Spinal cord (tissue), 10 donors: ENCODE results near the gene CAMK2G. TPM values are rescaled to one million over a fixed set of nuclear protein-coding genes. Genes with fewer than 3 reads are reported as not detected.

Experiments
- DNase-seq, 6 donors: peaks; one replicate each; pipeline versions ENCODE4 v3.0.0 to v3.0.0-alpha.2; 2013 to 2015; ENCODE audit warnings: low spot score in 6 of 6, low read depth in 4 of 6
- H3K27ac ChIP-seq: one replicate; pipeline ENCODE4 v1.5.1; 2013; ENCODE audit warnings: low read depth, low read length, control low read depth
- H3K27me3 ChIP-seq: one replicate; pipeline ENCODE4 v1.6.1; 2013; ENCODE audit warnings: low read length; ENCODE audit not compliant: control insufficient read depth, insufficient read depth
- H3K36me3 ChIP-seq: one replicate; pipeline ENCODE4 v1.6.1; 2013; ENCODE audit warnings: low read length; ENCODE audit not compliant: control insufficient read depth, insufficient read depth
- H3K4me1 ChIP-seq: one replicate; pipeline ENCODE4 v1.6.1; 2013; ENCODE audit warnings: low read length; ENCODE audit not compliant: control insufficient read depth, insufficient read depth
- H3K4me3 ChIP-seq: one replicate; pipeline ENCODE4 v1.5.1; 2013; ENCODE audit warnings: low read depth, low read length, control low read depth
- H3K9me3 ChIP-seq: one replicate; pipeline ENCODE4 v1.6.1; 2013; ENCODE audit warnings: low read length; ENCODE audit not compliant: control insufficient read depth, insufficient read depth
- WGBS: methylation state at CpG from one replicate; pipeline ENCODE4 v1.1.5; 2013; ENCODE audit warnings: missing lambda C conversion rate; ENCODE audit not compliant: insufficient coverage; 5-methylcytosine and 5-hydroxymethylcytosine counted together
- polyA plus RNA-seq, 2 donors: library from polyadenylated mRNA; unstranded; fragments of 120-200 nt; gene quantifications; one replicate each; pipeline ENCODE4 v1.2.1, GENCODE V29; 2013; ENCODE audit not compliant: insufficient read length in 2 of 2
- total RNA-seq, 2 donors: library from RNA; depleted of rRNA in 1 of 2; stranded (reverse); fragments of 120-200 nt in 1 of 2; fragments of >200 nt in 1 of 2; gene quantifications; one replicate each; pipeline versions ENCODE4 v1.2.3 to v1.2.4, GENCODE V29; 2013 to 2014
- donor health status: healthy.

Gene CAMK2G
- total and polyA plus RNA-seq, 4 donors = 49.8 to 147 (median 113) TPM

- peaks cover 80% of the 10 kb centered on the region for H3K36me3 ChIP-seq
- no peak overlapping the region for H3K4me3 ChIP-seq
- no peak for DNase-seq
- no peaks in the 10 kb centered on the region for H3K9me3 ChIP-seq
- H3K4me1 ChIP-seq = peaks cover 26% of the 10 kb centered on the region
- H3K27ac ChIP-seq = no peak overlapping the region
- H3K27me3 ChIP-seq = no peaks in the 10 kb centered on the region
- 97% methylated on average over 5 of the region's 7 CpGs for WGBS
These were observed 27.3 kb downstream of the CAMK2G start for GRCh38 chr10:73847031-73847430.

- Histone ChIP-seq H3K36me3 (peaks cover 82% of the 10 kb centered on the region), H3K4me1 (peaks cover 18% of the 10 kb centered on the region), H3K9me3 (no peaks in the 10 kb centered on the region), H3K4me3 (no peak overlapping the region), H3K27ac (no peak overlapping the region), H3K27me3 (no peaks in the 10 kb centered on the region)
- DNase-seq = no peak
- WGBS = 92% methylated on average over 4 of the region's 5 CpGs
These were observed 31.1 kb downstream of the CAMK2G start for GRCh38 chr10:73843261-73843660.

- H3K36me3 ChIP-seq = peaks cover 81% of the 10 kb centered on the region
- no peaks in the 10 kb centered on the region for H3K9me3 ChIP-seq
- no peak overlapping the region for H3K27ac ChIP-seq
- no peaks in the 10 kb centered on the region for H3K27me3 ChIP-seq
- H3K4me1 ChIP-seq = peaks cover 18% of the 10 kb centered on the region
- WGBS = 87% methylated on average over 10 of the region's 11 CpGs
- H3K4me3 ChIP-seq = no peak overlapping the region
- DNase-seq = no peak
These were observed 32.0 kb downstream of the CAMK2G start for GRCh38 chr10:73842349-73842748.

- Histone ChIP-seq H3K4me1 (peaks cover 18% of the 10 kb centered on the region), H3K36me3 (peaks cover 79% of the 10 kb centered on the region), H3K4me3 (no peak overlapping the region), H3K27me3 (no peaks in the 10 kb centered on the region), H3K9me3 (no peaks in the 10 kb centered on the region), H3K27ac (no peak overlapping the region)
- 84% methylated on average over 6 of the region's 9 CpGs for WGBS
- peak in 1 of 6 donors; percentile 57 for DNase-seq
These were observed 32.6 kb downstream of the CAMK2G start for GRCh38 chr10:73841526-73842285.

- no peaks in the 10 kb centered on the region for H3K27me3 ChIP-seq
- H3K36me3 ChIP-seq = peaks cover 85% of the 10 kb centered on the region
- no peaks in the 10 kb centered on the region for H3K9me3 ChIP-seq
- peak in 1 of 6 donors; percentile 45 for DNase-seq
- no peak overlapping the region for H3K27ac ChIP-seq
- H3K4me1 ChIP-seq = peaks cover 18% of the 10 kb centered on the region
- H3K4me3 ChIP-seq = no peak overlapping the region
- WGBS = 45% methylated on average over 4 of the region's 9 CpGs
These were observed 33.3 kb downstream of the CAMK2G start for GRCh38 chr10:73841061-73841421.

DNA sequence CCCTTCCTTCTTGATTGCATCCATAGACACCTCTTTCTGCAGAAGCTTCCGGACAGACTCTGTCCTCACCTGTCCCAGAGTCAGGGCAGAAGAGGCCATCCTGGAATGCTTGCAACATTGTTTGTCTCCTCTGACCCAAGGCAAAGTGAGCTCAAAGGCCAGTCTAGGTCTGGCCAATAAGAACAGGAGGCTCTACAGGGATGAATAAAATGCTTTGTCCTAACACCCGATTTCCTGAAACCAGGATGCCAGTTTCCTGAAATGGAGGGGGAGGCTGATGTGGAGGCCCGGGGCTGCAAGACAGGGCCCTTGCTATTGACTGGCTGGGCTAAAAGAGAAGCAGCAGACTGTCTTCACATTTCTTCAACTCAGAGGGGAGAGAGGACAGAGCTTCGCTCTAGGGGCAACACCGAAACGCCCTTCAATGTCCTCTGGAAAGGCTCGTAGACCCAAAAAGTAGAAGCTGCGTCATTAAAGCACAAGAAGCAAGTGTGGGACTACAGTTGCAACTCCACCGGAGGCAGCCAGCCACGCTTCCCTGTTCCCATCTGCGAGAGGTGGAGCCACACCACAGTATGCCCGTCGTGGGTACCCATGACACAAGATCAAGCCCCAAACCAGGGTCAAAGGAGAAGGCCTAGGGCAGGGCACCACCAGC is 33.8 kb downstream of the CAMK2G start:
- Histone ChIP-seq H3K4me3 (no peak overlapping the region), H3K4me1 (peaks cover 18% of the 10 kb centered on the region), H3K9me3 (no peaks in the 10 kb centered on the region), H3K36me3 (peaks cover 87% of the 10 kb centered on the region), H3K27me3 (no peaks in the 10 kb centered on the region), H3K27ac (no peak overlapping the region)
- no peak for DNase-seq
- WGBS = 71% methylated on average over 12 of the region's 13 CpGs

- no peak for DNase-seq
- WGBS = 92% methylated on average over 2 of the region's 4 CpGs
- Histone ChIP-seq H3K27ac (no peak overlapping the region), H3K9me3 (no peaks in the 10 kb centered on the region), H3K4me3 (no peak overlapping the region), H3K36me3 (peaks cover 89% of the 10 kb centered on the region), H3K4me1 (peaks cover 18% of the 10 kb centered on the region), H3K27me3 (no peaks in the 10 kb centered on the region)
These were observed 34.3 kb downstream of the CAMK2G start for GRCh38 chr10:73840056-73840402.

DNA sequence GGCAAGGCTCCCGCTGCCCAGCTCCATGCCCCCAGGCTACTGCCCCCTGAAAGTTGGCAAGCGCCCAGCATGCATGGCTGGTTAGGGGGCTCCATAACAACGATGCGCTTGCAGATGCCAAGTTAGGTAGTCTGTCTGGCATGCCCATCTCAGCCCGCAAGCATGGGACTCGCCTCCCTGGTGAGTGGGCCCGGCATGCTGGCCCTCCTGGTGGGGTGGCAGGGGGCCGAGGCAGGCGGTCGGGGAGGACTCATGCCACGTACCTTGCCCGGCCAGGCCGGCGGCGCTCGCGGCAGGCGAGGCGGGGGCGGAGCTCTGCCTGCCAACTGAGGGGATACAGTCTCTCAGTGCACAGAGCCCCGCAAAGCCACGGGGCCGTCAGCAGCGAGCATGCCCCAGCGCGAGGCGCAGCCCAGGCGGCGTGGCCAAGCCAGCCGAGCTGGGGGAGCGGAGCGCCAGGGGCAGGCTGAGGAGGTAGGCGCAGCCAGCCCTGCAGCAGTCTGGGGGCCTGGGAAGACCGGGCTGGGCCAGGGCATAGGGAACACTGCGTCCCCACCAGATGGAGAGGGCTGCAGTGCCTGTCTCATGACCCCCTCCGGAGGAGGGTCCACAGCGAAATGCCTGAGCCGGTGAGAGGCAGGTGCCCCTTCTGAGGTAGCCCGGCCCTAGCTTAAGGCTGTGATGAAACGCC is 34.9 kb downstream of the CAMK2G start:
- Histone ChIP-seq H3K4me1 (peaks cover 18% of the 10 kb centered on the region), H3K27me3 (no peaks in the 10 kb centered on the region), H3K4me3 (no peak overlapping the region), H3K36me3 (peaks cover 88% of the 10 kb centered on the region), H3K27ac (no peak overlapping the region), H3K9me3 (no peaks in the 10 kb centered on the region)
- DNase-seq = peak in 1 of 6 donors; percentile 31
- 75% methylated on average over 37 of the region's 40 CpGs for WGBS

DNA sequence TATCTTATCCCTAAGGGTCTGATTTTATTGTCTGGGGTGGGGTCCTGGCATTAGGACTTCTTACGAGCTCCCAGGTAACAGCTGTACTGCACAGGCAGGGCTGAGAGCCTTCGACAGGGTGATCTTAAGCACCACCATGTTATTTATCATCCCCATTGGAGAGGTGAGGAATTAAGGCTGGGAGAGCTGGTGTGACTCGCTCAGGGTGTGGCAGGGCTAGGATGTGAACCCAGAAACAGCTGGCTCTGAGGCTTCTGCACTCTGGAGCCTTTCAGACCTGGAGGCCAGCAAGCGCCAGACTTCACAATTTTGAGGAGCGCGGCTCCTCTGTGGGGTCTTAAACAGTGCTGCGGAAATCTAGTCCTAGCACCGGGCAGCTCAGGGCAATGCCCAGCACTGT is 35.5 kb downstream of the CAMK2G start:
- 73% methylated on average over 6 of the region's 8 CpGs for WGBS
- Histone ChIP-seq H3K4me1 (peaks cover 18% of the 10 kb centered on the region), H3K9me3 (no peaks in the 10 kb centered on the region), H3K27me3 (no peaks in the 10 kb centered on the region), H3K4me3 (no peak overlapping the region), H3K36me3 (peaks cover 84% of the 10 kb centered on the region), H3K27ac (no peak overlapping the region)
- no peak for DNase-seq
